SH-SY5Y (cell line): Measurements from ENCODE around the gene GPC5.

Source experiments
- GATA2 ChIP-seq: IDR thresholded peaks from 2 replicates; pipeline ENCODE4 v1.6.1; 2011; ENCODE audit warnings: mild to moderate bottlenecking, low read depth, low read length
- GATA3 ChIP-seq: IDR thresholded peaks from 2 replicates; pipeline ENCODE4 v1.6.1; 2011; ENCODE audit warnings: low read depth, mild to moderate bottlenecking, low read length, moderate library complexity

GRCh38 chr13:91565296-91565695 lies 166.9 kb downstream of the GPC5 start:
- no peak for TF ChIP-seq GATA3
- TF ChIP-seq GATA2, result no peak
